Omental fat pad (tissue), 4 donors: ENCODE data around the gene TMEM119. TPM values are rescaled to one million over a fixed set of nuclear protein-coding genes. Genes with fewer than 3 reads are reported as not detected.
A peak's percentile ranks its signal among the peaks of the same experiment; 100 is the strongest.

Experiments used
- ATAC-seq: fragments of 150-250 bp; one replicate; pipeline ENCODE4 v1.9.1; 2016; ENCODE audit warnings: mild to moderate bottlenecking, moderate library complexity; ENCODE audit not compliant: low FRiP score
- DNase-seq: peaks from one replicate; pipeline ENCODE4 v3.0.0-alpha.2; 2019; ENCODE audit warnings: low spot score
- CTCF ChIP-seq, 3 donors: fragments of 450-650 bp; IDR thresholded peaks; one replicate each; pipeline ENCODE4 v1.5.1; 2016 to 2017; ENCODE audit warnings: antibody characterized with exemption in 3 of 3, mild to moderate bottlenecking in 3 of 3, moderate library complexity in 2 of 3
- total RNA-seq, 4 donors: library from RNA; depleted of rRNA; stranded (reverse); fragments of >200 nt; gene quantifications; one replicate each; pipeline ENCODE4 v1.1.0, GENCODE V29; 2016

The TMEM119 gene
- total RNA-seq, 4 donors from 2014 or later, result 3.1 to 28.8 (median 8.8) TPM

DNA sequence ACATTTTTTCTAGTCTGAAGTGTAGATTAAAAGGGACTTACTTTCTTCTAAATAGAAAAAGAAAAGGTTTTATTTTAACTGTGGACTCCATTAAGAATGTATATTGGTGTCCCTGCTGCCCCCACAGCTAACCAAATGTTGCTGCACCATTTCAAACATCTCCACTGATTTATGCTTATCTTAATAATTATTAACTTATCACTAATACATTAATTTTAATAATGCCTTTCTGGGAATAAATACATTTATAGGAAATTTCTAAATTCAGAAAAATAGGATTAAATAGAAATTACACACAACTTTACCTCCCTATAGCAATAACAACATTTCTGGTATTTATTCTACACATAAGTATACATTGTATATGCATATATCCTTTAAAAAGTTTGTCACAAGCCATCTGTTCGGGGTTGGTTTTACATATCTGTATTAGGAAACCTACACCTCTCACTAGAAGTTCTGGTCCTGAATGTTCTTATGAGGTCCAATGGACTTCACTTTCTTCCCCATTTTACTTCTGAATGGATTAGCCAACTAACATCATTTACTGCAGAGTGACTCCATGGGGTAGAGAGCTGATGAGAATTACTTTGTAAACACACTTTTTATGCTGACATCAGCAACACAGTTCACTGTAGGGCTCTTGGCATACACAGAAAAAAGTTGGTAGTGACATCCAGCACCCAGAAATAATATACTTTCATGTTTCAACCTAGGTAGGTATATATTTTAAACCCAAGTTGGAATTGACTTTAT is 45.2 kb upstream of the TMEM119 start:
- DNase-seq (no peak), ATAC-seq (no peak)
- no peak for TF ChIP-seq CTCF (IDR thresholded peaks at IDR 0.05)

DNA sequence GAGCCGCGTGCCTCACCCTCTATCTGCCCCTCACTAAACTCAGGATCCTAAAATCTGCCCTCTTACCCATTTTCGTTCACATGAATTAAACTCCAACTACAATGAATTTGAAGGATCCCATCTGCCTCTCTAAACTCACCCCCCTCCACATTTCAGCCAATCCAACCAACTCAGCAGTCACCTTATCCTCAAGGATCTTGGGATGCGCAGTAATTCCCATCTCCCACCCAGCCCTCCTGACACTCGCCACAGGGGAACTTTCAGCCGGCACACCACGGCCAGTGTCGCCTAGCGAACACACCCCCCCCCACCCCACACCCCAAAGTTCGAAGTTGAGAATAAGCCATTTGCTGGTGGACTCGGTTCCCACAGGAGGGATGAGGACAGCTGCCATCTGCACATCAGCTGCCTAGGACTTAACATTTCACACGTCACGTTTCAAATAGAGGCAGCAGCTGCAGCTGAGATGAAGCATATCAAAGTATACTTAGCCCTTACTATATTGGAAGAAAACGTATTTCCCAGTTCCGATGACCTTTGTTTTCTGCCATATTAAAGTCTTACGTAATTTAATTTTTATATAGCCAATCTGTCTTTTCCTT is 44.5 kb upstream of the TMEM119 start:
- no peak for TF ChIP-seq CTCF (IDR thresholded peaks at IDR 0.05)
- no peak for ATAC-seq
- DNase-seq, result no peak

GRCh38 chr12:108641446-108642268 is 43.8 kb upstream of the TMEM119 start:
- no peak for TF ChIP-seq CTCF (IDR thresholded peaks at IDR 0.05)
- DNase-seq, result no peak
- no peak for ATAC-seq

- no peak for TF ChIP-seq CTCF (IDR thresholded peaks at IDR 0.05)
- DNase-seq (no peak), ATAC-seq (no peak)
These were observed 43.0 kb upstream of the TMEM119 start for GRCh38 chr12:108640802-108641445.

GRCh38 chr12:108638997-108639822 is 41.3 kb upstream of the TMEM119 start:
- TF ChIP-seq CTCF (IDR thresholded peaks at IDR 0.05), result no peak
- ATAC-seq (no peak), DNase-seq (no peak)

- ATAC-seq, result peak; percentile 38
- TF ChIP-seq CTCF (IDR thresholded peaks at IDR 0.05), result no peak
- DNase-seq, result no peak
These were observed 40.4 kb upstream of the TMEM119 start for GRCh38 chr12:108638141-108638827.
